Skin of body (tissue), 2 donors: Measurements from ENCODE around the gene SCFD1. TPM values are rescaled to one million over a fixed set of nuclear protein-coding genes. Genes with fewer than 3 reads are reported as not detected.

Experiments
- DNase-seq: peaks from one replicate; lab custom pipeline; 2025; lab: John Stamatoyannopoulos, UW
- total RNA-seq: library from RNA; depleted of rRNA; stranded (reverse); fragments of >200 nt; gene quantifications from one replicate; pipeline ENCODE4 v1.2.3, GENCODE V29; 2014

Gene SCFD1
- total RNA-seq, 1 donor from 2014 or later = 141 TPM

- DNase-seq = no peak
Measured at GRCh38 chr14:30756594-30756993, 134.5 kb downstream of the SCFD1 start.

- no peak for DNase-seq
Measured at GRCh38 chr14:30757082-30757481, 135.0 kb downstream of the SCFD1 start.

GRCh38 chr14:30759172-30760125 is 137.3 kb downstream of the SCFD1 start:
- DNase-seq = no peak

- no peak for DNase-seq
Measured at GRCh38 chr14:30763891-30764290, 141.8 kb downstream of the SCFD1 start.

- no peak for DNase-seq
Measured at GRCh38 chr14:30767624-30768023, 145.5 kb downstream of the SCFD1 start.

GRCh38 chr14:30768791-30769190 is 146.7 kb downstream of the SCFD1 start:
- no peak for DNase-seq

- DNase-seq = no peak
Measured at GRCh38 chr14:30770376-30770775, 148.3 kb downstream of the SCFD1 start.

GRCh38 chr14:30771595-30771994 is 149.5 kb downstream of the SCFD1 start:
- DNase-seq = no peak

GRCh38 chr14:30779210-30779609 is 157.1 kb downstream of the SCFD1 start:
- DNase-seq = no peak

Other genes with a start within 250 kb of the SCFD1 start
- 22.4 TPM for gene G2E3, start 63.2 kb upstream of the SCFD1 start, total RNA-seq